Neural cell (in vitro differentiated cells): ENCODE data around the gene CSMD2. TPM values are rescaled to one million over a fixed set of nuclear protein-coding genes. Genes with fewer than 3 reads are reported as not detected.

ENCODE experiments used
- H2AFZ ChIP-seq: fragments of 200-600, 300-800 bp; sonication (generic), shearing (Covaris generic); 2 replicates; pipeline ENCODE4 v1.6.0; 2014; ENCODE audit warnings: low read depth, mild to moderate bottlenecking, antibody characterized with exemption, low read length, moderate library complexity
- H3F3A ChIP-seq: fragments of 200-600 bp; shearing (Covaris generic); 2 replicates; pipeline ENCODE4 v1.6.1; 2016; ENCODE audit warnings: mild to moderate bottlenecking, moderate library complexity, mixed read lengths, antibody characterized with exemption, low read length; ENCODE audit not compliant: insufficient read depth, poor library complexity, severe bottlenecking
- H3K27ac ChIP-seq: fragments of 200-600, 300-800 bp; sonication (generic), shearing (Covaris generic); 2 replicates; pipeline ENCODE4 v1.5.1; 2014; ENCODE audit warnings: mild to moderate bottlenecking, low read length, moderate library complexity
- H3K27me3 ChIP-seq: fragments of 300-800, 200-600 bp; sonication (generic), shearing (Covaris generic); 2 replicates; pipeline ENCODE4 v1.6.0; 2014; ENCODE audit warnings: mild to moderate bottlenecking, low read depth, low read length, moderate library complexity; ENCODE audit not compliant: insufficient read depth
- H3K36me3 ChIP-seq: fragments of 300-800, 200-600 bp; sonication (generic), shearing (Covaris generic); 2 replicates; pipeline ENCODE4 v1.5.1; 2014; ENCODE audit warnings: mild to moderate bottlenecking, antibody characterized with exemption, low read length, moderate library complexity; ENCODE audit not compliant: insufficient read depth
- H3K4me2 ChIP-seq: fragments of 300-800, 200-600 bp; sonication (generic), shearing (Covaris generic); 2 replicates; pipeline ENCODE4 v1.6.0; 2014; ENCODE audit warnings: mild to moderate bottlenecking, low read length
- H3K4me3 ChIP-seq: fragments of 300-800, 200-600 bp; sonication (generic), shearing (Covaris generic); 2 replicates; pipeline ENCODE4 v1.5.1; 2014; ENCODE audit warnings: mild to moderate bottlenecking, low read length, moderate library complexity
- H3K79me2 ChIP-seq: fragments of 200-600 bp; shearing (Covaris generic); replicated peaks from 2 replicates; pipeline ENCODE4 v1.6.0; 2014; ENCODE audit warnings: mild to moderate bottlenecking, low read length, moderate library complexity; ENCODE audit not compliant: insufficient read depth
- H3K9ac ChIP-seq: fragments of 300-800, 200-600 bp; sonication (generic), shearing (Covaris generic); 2 replicates; pipeline ENCODE4 v1.6.1; 2016; ENCODE audit warnings: mild to moderate bottlenecking, low read length, mixed read lengths
- H3K9me2 ChIP-seq: fragments of 200-600 bp; shearing (Covaris generic); 2 replicates; pipeline ENCODE4 v1.6.1; 2016; ENCODE audit warnings: mild to moderate bottlenecking, low read length, mixed read lengths; ENCODE audit not compliant: insufficient read depth
- H3K9me3 ChIP-seq: fragments of 200-600, 300-800 bp; sonication (generic), shearing (Covaris generic); 2 replicates; pipeline ENCODE4 v1.6.1; 2016; ENCODE audit warnings: mild to moderate bottlenecking, mixed run types, low read length, moderate library complexity, mixed read lengths
- H4K20me1 ChIP-seq: fragments of 200-600 bp; shearing (Covaris generic); 2 replicates; pipeline ENCODE4 v1.6.1; 2016; ENCODE audit warnings: mild to moderate bottlenecking, mixed run types; ENCODE audit not compliant: insufficient read depth
- CTCF ChIP-seq: fragments of 450-650 bp; IDR thresholded peaks from 2 replicates; pipeline ENCODE4 v1.5.1; 2014; ENCODE audit warnings: antibody characterized with exemption, mild to moderate bottlenecking, moderate library complexity; ENCODE audit not compliant: poor library complexity, severe bottlenecking
- EP300 ChIP-seq: fragments of 450-650 bp; conservative IDR thresholded peaks from 2 replicates; pipeline ENCODE4 v1.6.1; 2014; ENCODE audit warnings: antibody characterized with exemption, mild to moderate bottlenecking, moderate library complexity; ENCODE audit not compliant: poor library complexity, severe bottlenecking
- EZH2 ChIP-seq: fragments of 200-600, 300-800 bp; shearing (Covaris generic), sonication (generic); IDR thresholded peaks from 2 replicates; pipeline ENCODE4 v1.6.1; 2014; ENCODE audit warnings: antibody characterized with exemption, low read length, borderline replicate concordance, mild to moderate bottlenecking; ENCODE audit not compliant: insufficient read depth, poor library complexity, severe bottlenecking
- MXI1 ChIP-seq: fragments of 450-650 bp; conservative IDR thresholded peaks from 2 replicates; pipeline ENCODE4 v1.6.1; 2014; ENCODE audit warnings: antibody characterized with exemption, mild to moderate bottlenecking; ENCODE audit not compliant: poor library complexity, severe bottlenecking
- POLR2AphosphoS5 ChIP-seq: IDR thresholded peaks from 2 replicates; pipeline ENCODE4 v1.6.1; 2012
- RAD21 ChIP-seq: fragments of 450-650 bp; conservative IDR thresholded peaks from 2 replicates; pipeline ENCODE4 v1.6.1; 2014; ENCODE audit warnings: antibody characterized with exemption, mild to moderate bottlenecking, moderate library complexity
- REST ChIP-seq: IDR thresholded peaks from 2 replicates; pipeline ENCODE4 v1.6.1; 2012; ENCODE audit warnings: borderline replicate concordance
- SMC3 ChIP-seq: fragments of 450-650 bp; conservative IDR thresholded peaks from 2 replicates; pipeline ENCODE4 v1.6.1; 2014; ENCODE audit warnings: antibody characterized with exemption, mild to moderate bottlenecking, moderate library complexity; ENCODE audit not compliant: poor library complexity
- TAF1 ChIP-seq: IDR thresholded peaks from 2 replicates; pipeline ENCODE4 v1.6.1; 2012; ENCODE audit warnings: low read depth
- polyA plus RNA-seq: library from polyadenylated mRNA; depleted of rRNA; stranded (reverse); fragments of >200 nt; gene quantifications from 2 replicates; pipeline ENCODE4 v1.2.3, GENCODE V29; 2014

The CSMD2 gene
- polyA plus RNA-seq, 1 donor from 2014 or later: 9.6 TPM

- Histone ChIP-seq H3K4me2 (no peak overlapping the region), H3K27ac (no peak overlapping the region), H3K9me3 (no peaks in the 10 kb centered on the region), H3K4me3 (no peak overlapping the region), H3K9ac (no peak overlapping the region), H2AFZ (no peak overlapping the region), H4K20me1 (no peaks in the 10 kb centered on the region), H3K36me3 (no peaks in the 10 kb centered on the region), H3K79me2 (no peaks in the 10 kb centered on the region), H3F3A (no peaks in the 10 kb centered on the region), H3K27me3 (no peaks in the 10 kb centered on the region), H3K9me2 (no peaks in the 10 kb centered on the region)
- no peak for TF ChIP-seq CTCF
- TF ChIP-seq POLR2AphosphoS5: no peak
- no peak for TF ChIP-seq MXI1
- no peak for TF ChIP-seq EZH2
- no peak for TF ChIP-seq REST
- no peak for TF ChIP-seq SMC3
- no peak for TF ChIP-seq RAD21
- TF ChIP-seq TAF1: no peak
- TF ChIP-seq EP300: no peak
These were observed 297.3 kb downstream of the CSMD2 start for GRCh38 chr1:33867684-33868083.

GRCh38 chr1:33866281-33866680 is 298.7 kb downstream of the CSMD2 start:
- no peaks in the 10 kb centered on the region for H3K79me2 ChIP-seq
- H3K4me2 ChIP-seq: no peak overlapping the region
- H3F3A ChIP-seq: no peaks in the 10 kb centered on the region
- no peak overlapping the region for H3K9ac ChIP-seq
- H3K4me3 ChIP-seq: no peak overlapping the region
- TF ChIP-seq POLR2AphosphoS5 (no peak), EP300 (no peak), CTCF (no peak), SMC3 (no peak), MXI1 (no peak)
- no peaks in the 10 kb centered on the region for H4K20me1 ChIP-seq
- H2AFZ ChIP-seq: no peak overlapping the region
- H3K9me2 ChIP-seq: no peaks in the 10 kb centered on the region
- H3K27me3 ChIP-seq: no peaks in the 10 kb centered on the region
- H3K36me3 ChIP-seq: no peaks in the 10 kb centered on the region
- H3K27ac ChIP-seq: no peak overlapping the region
- no peaks in the 10 kb centered on the region for H3K9me3 ChIP-seq
